Frontal cortex (tissue), 4 donors: ENCODE measurements around the gene MEGF9. TPM values are rescaled to one million over a fixed set of nuclear protein-coding genes. Genes with fewer than 3 reads are reported as not detected.
"Not testable (repeated sequence)": the region's sequence is repeated elsewhere in the genome, so short reads cannot be mapped to it uniquely, and the experiment has no call there.

Experiments
- DNase-seq, 2 donors: peaks; one replicate each; pipeline ENCODE4 v3.0.0; 2012; ENCODE audit warnings: low spot score in 2 of 2
- FAIRE-seq: peaks from 2 replicates; lab custom pipeline; 2012; peaks lifted over from hg19 to GRCh38; lab: Jason Lieb, UNC
- total RNA-seq: library from RNA; depleted of rRNA; stranded (reverse); fragments of >200 nt; gene quantifications from one replicate; pipeline ENCODE4 v1.2.3, GENCODE V29; 2014
- donor health status: control.
- donor health status: control.
- donor health status: control.

Gene MEGF9
- total RNA-seq, 1 donor from 2014 or later, result 59.5 TPM

- FAIRE-seq (no peak), DNase-seq (no peak)
Observed at GRCh38 chr9:120676767-120677402, 37.4 kb downstream of the MEGF9 start.

- FAIRE-seq (no peak), DNase-seq (no peak)
Observed at GRCh38 chr9:120668399-120668798, 45.9 kb downstream of the MEGF9 start.

GRCh38 chr9:120663950-120664349, 50.3 kb downstream of the MEGF9 start:
- FAIRE-seq (no peak), DNase-seq (no peak)

GRCh38 chr9:120663380-120663779, 50.9 kb downstream of the MEGF9 start:
- DNase-seq (no peak), FAIRE-seq (no peak)

GRCh38 chr9:120662513-120662912, 51.8 kb downstream of the MEGF9 start:
- DNase-seq (no peak), FAIRE-seq (no peak)

- no peak for FAIRE-seq
Observed at GRCh38 chr9:120659676-120660075, 54.6 kb downstream of the MEGF9 start.

GRCh38 chr9:120659209-120659608, 55.1 kb downstream of the MEGF9 start:
- no peak for FAIRE-seq
- DNase-seq, result no peak

More at GRCh38 chr9:120659676-120660075, 54.6 kb downstream of the MEGF9 start:
- DNase-seq, result no peak

- FAIRE-seq (no peak), DNase-seq (no peak)
Observed at GRCh38 chr9:120655005-120655622, 59.2 kb downstream of the MEGF9 start.

- FAIRE-seq, result no peak
Observed at GRCh38 chr9:120654272-120654671, 60.0 kb downstream of the MEGF9 start.

GRCh38 chr9:120653762-120654161, 60.5 kb downstream of the MEGF9 start:
- no peak for FAIRE-seq
- no peak for DNase-seq

More at GRCh38 chr9:120654272-120654671, 60.0 kb downstream of the MEGF9 start:
- DNase-seq, result no peak

- DNase-seq, result no peak
- no peak for FAIRE-seq
Observed at GRCh38 chr9:120652934-120653333, 61.3 kb downstream of the MEGF9 start.

GRCh38 chr9:120650352-120650751, 63.9 kb downstream of the MEGF9 start:
- DNase-seq (no peak), FAIRE-seq (no peak)

- DNase-seq, result no peak
Observed at GRCh38 chr9:120648581-120649197, 65.6 kb downstream of the MEGF9 start.

GRCh38 chr9:120646948-120647347, 67.3 kb downstream of the MEGF9 start:
- DNase-seq (no peak), FAIRE-seq (no peak)

More at GRCh38 chr9:120648581-120649197, 65.6 kb downstream of the MEGF9 start:
- FAIRE-seq, result no peak

GRCh38 chr9:120645760-120646159, 68.5 kb downstream of the MEGF9 start:
- DNase-seq, result no peak

GRCh38 chr9:120643061-120643460, 71.2 kb downstream of the MEGF9 start:
- FAIRE-seq, result peak; percentile 15
- no peak for DNase-seq

More at GRCh38 chr9:120645760-120646159, 68.5 kb downstream of the MEGF9 start:
- FAIRE-seq, result no peak

GRCh38 chr9:120642129-120642770, 72.0 kb downstream of the MEGF9 start:
- no peak for DNase-seq
- no peak for FAIRE-seq

GRCh38 chr9:120640874-120641273, 73.4 kb downstream of the MEGF9 start:
- DNase-seq, FAIRE-seq: not testable (repeated sequence)

- no peak for FAIRE-seq
- no peak for DNase-seq
Observed at GRCh38 chr9:120640380-120640779, 73.9 kb downstream of the MEGF9 start.

- DNase-seq (no peak), FAIRE-seq (no peak)
Observed at GRCh38 chr9:120637919-120638318, 76.4 kb downstream of the MEGF9 start.
